ENCODE results near the gene MAPK8IP3.

MAPK8IP3 gene

DNA sequence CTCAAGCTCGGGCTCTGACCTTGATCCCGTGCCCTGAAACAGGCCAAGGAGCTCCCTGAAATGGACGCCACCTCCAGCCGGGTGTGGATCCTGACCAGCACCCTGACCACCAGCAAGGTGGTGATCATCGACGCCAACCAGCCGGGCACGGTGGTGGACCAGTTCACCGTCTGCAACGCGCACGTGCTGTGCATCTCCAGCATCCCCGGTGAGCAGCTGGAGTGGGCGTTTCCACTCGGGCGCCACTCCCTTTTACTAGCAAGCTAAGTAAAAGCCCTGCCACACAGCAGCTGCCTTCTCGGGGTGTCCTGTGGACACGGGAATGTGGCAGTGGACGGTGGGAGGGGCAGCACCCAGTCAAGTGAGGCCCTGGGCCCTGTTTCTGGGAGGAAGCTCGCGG lies 59.0 kb downstream of the MAPK8IP3 start:
- no peak for DNase-seq

- no peak for DNase-seq
Measured at GRCh38 chr16:1765826-1766225, 59.8 kb downstream of the MAPK8IP3 start.

DNA sequence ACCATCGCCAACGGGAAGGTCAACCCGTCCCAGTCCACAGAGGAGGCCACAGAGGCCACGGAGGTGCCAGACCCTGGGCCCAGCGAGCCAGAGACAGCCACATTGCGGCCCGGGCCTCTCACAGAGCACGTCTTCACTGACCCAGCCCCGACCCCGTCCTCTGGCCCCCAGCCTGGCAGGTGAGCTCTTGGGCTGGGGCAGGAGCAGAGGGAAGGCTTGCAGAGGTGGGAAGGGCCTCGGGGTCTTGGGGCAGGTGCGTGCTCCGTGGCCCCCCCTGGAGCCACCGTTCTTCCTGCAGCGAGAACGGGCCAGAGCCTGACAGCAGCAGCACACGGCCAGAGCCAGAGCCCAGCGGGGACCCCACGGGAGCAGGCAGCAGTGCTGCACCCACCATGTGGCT lies 60.2 kb downstream of the MAPK8IP3 start:
- DNase-seq: no peak

DNA sequence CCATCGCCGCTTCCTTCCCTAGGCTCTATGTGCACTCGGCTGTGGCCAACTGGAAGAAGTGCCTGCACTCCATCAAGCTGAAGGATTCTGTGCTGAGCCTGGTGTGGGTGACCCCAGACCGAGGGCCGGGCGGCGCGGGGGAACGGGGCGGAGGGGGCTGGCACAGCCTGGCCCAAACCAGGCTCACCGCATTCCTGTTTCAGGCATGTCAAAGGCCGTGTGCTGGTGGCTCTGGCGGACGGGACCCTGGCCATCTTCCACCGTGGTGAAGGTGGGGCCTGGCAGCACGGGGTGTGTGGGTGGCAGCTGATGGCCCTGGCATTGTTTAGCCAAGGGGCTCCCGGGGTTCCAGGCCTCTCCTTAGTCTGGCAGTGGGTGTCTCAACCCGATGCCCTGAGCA lies 60.7 kb downstream of the MAPK8IP3 start:
- no peak for DNase-seq

DNA sequence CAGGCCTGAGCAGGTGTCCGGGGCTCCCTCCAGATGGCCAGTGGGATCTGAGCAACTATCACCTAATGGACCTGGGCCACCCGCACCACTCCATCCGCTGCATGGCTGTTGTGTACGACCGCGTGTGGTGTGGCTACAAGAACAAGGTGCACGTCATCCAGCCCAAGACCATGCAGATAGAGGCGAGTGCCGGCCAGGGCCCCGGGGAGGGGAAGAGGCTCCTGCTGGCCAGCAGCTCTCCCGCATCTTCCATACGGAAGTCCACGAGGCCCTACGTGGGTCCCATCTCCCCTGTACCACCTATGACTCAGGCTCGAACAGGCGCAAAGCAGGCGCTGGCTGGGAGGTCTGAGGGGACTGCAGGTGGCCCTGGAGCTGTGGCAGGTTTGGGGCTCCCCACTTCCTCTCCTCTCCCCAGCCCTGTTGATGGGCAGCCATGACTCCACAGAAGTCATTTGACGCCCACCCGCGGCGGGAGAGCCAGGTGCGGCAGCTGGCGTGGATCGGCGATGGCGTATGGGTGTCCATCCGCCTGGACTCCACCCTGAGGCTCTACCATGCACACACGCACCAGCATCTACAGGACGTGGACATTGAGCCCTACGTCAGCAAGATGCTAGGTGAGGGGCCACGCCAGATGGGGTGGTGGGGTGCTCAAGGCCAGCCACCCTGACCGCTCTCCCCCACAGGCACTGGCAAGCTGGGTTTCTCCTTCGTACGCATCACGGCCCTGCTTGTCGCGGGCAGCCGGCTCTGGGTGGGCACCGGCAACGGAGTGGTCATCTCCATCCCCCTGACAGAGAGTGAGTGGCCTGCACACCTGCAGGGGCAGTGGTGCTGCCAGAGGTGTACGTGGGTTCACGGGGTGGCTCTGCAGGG lies 61.4 kb downstream of the MAPK8IP3 start:
- DNase-seq: no peak

DNA sequence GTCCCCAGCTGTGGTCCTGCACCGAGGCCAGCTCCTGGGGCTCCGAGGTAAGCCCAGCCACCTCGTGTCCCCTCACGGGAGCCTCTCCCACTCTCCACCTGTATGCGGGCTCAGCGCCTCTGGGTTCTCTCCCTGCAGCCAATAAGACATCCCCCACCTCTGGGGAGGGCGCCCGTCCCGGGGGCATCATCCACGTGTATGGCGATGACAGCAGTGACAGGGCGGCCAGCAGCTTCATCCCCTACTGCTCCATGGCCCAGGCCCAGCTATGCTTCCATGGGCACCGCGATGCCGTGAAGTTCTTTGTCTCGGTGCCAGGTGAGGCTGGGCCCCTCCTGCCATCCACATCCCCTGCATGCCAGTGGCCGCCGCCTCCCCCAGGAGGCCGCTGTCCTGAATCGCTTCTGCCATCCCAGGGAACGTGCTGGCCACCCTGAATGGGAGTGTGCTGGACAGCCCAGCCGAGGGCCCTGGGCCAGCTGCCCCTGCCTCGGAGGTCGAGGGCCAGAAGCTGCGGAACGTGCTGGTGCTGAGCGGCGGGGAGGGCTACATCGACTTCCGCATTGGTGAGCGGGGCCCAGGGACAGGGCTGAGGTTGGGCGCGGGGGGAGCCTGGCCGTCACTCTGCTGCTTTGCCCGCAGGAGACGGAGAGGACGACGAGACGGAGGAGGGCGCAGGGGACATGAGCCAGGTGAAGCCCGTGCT lies 62.2 kb downstream of the MAPK8IP3 start:
- no peak for DNase-seq

DNA sequence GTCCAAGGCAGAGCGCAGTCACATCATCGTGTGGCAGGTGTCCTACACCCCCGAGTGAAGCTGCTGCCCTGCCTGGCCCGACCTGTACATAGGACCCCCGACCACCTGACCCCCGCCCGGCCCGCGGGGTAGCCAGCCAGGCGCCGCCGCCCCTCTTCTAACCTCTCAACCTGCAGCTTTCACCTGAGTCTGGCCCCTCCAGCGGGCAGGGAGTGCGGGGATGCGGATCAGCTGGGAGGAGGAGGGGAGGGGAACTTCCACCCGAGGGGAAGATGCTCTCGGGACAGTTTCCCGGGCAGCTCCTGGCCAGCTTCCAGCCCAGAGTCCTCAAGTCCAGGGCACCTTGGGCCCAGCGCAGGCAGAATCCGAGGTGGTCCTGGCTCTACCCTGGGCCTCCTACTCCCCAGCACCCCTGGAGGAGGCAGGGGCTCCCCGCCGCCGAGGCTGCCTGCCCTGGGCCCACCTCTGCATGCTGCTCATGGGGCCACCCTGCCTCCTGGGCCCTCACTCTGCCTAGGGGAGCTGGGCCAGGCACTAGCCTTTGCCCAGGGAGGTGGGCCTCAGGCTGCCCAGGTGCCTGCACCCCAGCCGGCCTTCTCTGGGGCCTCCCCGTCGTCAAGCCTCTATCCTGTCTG lies 62.9 kb downstream of the MAPK8IP3 start:
- DNase-seq: no peak

DNA sequence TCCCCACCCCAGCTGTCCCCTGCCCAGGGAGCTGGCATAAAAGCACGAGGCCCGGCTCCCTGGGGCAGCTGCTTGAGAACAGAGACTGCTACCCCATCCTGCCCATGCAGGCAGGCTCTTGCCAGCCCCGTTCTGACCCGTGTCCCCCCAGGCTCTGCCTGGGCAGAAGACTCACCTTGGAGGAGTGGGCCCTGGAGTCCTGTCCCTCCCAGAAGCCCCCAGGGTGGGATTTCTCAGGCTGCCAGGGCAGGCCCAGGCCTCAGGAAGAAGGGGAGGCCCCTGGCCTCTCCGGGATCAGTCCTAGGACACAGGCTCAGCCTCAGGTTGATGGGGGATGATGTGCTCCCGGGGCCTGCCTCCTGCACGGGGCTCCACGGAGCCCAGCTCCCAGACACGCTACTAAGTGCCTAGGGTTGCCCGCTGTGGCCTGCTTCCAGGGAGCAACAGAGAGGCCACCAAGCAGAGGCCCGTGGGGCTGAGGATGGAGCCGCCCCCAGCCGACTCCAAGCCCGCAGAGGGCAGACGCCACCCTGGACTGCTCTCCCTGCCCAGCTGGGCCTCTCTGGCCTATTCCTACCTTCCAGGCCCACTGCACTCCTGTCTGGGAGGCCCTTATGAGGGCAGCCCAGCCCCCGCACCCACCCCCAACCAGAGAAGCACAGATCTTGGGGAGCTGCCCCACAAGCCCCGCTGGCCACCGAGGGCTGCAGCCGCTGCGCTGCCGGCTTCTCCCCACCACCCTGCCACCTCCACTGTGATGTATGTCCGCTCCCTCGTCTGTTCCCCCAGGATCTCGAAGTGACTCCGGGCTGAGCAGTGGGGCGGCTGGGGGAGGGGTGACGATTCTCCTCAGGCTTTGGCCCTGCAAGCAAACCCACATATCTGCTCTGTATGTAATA lies 63.7 kb downstream of the MAPK8IP3 start:
- DNase-seq: no peak

- DNase-seq: no peak
Measured at GRCh38 chr16:1770328-1771187, 64.6 kb downstream of the MAPK8IP3 start.

DNA sequence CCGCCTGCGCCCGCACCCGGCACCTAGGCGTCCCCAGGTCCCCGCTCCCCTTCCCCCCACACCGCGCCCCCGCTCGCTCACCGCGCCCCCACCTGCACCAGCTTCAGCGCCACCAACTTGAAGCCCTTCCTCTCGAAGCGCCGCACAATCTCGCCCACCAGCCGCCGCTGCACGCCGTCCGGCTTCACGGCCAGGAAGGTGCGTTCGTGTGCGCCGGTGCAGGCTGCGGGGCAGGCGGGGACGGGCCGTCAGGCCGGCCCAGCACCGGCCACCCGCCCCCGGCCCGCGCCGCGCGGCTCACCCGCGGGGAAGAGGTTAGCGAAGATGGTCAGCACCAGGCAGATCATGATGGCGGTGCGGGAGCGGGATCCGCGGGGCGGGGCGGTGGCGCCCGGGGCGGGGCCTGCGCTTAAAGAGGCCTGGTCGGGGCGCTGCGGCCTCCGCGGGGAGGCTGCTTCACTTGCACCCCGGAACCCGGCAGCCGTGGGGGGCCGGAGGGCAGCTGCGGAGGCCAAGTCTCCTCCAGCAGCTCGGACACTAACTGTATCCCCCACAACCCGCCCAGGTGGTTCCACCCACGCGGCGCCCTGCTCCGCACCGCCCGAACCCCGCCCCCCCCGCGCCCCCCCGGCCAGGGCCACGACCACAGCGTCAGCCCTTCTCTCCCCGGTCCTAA lies 65.3 kb downstream of the MAPK8IP3 start, which contains the start of gene NME3:
Gene NME3, minus strand, starts transcription at position 356 of the 676 bp plus-strand sequence. Its CDS starts 9 bp downstream, at position 347.
- peak; percentile 83 for DNase-seq

GRCh38 chr16:1771864-1772361 lies 65.9 kb downstream of the MAPK8IP3 start:
- DNase-seq: no peak

DNA sequence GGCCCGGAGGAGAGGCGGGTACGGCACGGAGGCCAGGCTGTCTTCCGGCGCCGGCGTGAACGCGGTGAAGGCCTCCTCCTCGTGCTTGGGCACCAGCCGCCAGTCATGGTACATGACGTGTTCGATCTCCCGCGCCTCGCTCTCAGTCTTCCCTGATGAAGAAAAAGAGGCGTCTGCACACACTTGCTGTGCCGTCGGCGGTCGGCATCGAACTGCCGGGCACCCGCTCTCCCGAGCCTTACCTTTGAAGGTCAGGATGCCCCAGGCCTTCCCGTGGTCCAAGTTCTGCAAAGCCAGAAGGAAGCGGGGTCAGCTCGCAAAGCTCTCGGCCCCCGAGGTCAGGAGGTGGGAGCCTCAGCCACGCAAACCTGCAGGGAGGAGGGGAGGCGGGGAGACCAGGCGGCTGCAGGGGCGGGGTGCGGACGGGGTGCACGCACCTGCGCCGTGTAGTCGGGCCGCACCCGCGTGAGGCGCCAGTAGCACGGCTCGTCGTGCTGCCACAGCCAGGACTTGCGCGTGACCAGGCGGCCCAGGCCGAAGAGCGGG lies 66.4 kb downstream of the MAPK8IP3 start, which contains the start of gene EME2:
Gene EME2, plus strand, starts transcription at position 449 of the 546 bp plus-strand sequence. CDS start 418 bp downstream, outside the sequence.
- no peak for DNase-seq

- DNase-seq: peak; percentile 84
Measured at GRCh38 chr16:1772908-1773702, 67.1 kb downstream of the MAPK8IP3 start, which contains the start of gene MRPS34. Gene MRPS34, minus strand, starts transcription at chr16:1773134. Its CDS starts 15 bp downstream, at chr16:1773119.

DNA sequence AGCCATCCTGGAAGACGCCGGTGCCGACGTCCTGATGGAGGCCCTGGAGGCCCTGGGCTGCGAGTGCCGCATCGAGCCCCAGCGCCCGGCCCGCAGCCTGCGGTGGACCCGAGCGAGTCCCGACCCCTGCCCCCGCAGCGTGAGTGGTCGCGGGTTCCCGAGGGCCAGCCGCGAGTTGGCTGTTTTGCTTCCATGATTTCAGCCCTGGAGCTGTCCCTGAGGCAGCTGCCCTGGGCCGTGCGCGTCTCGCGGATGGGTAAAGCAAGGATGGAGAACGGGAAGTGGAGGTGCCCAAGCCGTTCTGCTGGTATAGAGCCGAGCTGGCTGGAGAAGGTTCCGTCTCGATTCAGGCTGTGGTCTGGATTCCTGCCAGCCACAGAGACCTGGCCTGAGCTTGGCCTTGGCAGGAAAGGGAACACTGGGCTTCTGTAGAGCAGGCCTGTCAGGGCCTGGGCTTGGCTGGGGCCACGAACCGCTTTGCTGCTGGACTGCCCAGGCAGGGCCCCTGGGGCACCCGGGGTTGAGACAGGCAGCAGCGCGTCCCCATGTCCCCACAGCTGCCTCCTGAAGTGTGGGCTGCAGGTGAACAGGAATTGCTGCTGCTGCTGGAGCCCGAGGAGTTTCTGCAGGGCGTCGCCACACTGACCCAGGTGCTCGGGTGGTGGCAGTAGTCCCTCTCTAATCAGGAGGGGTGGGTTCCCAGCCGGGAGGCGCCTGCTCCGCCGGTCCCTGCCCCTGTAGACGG lies 67.9 kb downstream of the MAPK8IP3 start:
- DNase-seq: peak; percentile 22

GRCh38 chr16:1774448-1774780 lies 68.4 kb downstream of the MAPK8IP3 start:
- no peak for DNase-seq

DNA sequence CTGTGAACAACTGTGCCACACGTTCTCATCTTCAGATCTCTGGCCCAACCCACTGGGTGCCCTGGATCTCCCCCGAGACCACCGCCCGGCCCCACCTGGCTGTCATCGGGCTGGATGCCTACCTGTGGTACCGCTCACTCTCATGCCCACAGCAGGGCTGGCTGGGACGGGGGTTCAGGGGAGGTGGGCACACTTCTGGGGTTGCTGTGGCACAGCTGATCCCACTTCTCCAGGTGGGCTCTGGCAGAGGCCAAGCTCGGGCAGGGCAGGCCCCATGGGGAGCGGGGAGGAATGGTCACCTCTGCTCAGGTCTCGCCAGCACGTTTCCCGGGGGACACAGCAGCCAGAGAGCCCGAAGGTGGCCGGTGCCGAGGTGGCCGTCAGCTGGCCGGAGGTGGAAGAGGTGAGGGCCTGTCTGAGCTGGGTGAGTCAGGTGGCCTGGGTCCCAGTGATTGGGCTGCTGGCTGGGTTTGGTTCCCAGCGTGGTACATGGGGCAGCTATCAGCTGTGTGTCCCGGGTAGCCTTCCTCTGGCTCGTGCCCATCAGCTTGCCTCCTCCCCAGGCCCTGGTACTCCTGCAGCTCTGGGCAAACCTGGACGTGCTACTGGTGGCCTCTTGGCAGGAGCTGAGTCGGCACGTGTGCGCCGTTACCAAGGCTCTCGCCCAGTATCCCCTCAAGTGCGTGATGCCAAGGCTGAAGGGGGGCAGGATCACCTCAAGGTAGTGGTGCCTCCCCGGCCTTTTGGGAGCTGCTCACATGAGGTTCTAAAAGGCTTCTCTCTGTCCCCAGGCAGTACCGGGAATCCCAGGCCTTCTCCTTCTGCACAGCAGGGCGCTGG lies 69.2 kb downstream of the MAPK8IP3 start:
- peak; percentile 31 for DNase-seq

DNA sequence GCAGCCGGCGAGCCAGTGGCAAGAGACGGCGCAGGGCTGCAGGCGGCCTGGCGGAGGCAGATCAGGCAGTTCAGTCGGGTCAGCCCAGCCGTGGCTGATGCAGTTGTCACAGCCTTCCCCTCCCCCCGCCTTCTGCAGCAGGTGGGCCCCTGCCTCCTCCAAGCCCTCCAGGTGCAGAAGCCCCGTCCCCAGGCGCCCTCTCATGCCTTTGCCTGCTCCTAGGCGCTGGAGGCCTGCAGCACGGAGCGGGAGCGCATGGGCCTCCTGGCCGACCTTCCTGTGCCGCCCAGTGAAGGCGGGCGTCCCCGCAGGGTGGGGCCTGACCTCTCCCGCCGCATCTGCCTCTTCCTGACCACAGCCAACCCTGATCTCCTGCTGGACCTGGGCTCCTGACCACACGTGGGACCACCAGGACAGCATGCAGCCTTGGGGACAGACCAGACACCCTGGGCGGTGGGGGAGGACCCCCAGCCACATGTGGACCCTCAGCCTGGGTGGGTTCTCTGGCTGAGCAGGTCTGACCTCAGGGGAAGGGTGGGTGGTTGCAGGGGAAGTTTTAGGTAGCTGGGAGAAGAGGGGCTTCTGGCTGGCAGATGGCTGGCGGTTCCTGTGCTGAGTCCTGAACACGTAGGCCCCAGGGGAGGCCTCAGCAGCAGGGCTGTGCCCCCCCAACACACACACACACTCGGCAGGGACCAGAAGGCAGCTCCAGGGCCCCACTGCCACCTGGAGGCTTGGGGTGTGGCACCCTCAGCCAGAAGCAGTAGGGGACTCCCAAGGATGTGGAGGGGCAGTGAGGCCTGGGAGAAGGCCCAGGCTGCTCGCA lies 70.1 kb downstream of the MAPK8IP3 start:
- DNase-seq: no peak
